NB4 (cell line): ENCODE data around the gene TANC1.
A peak's percentile ranks its signal among the peaks of the same experiment; 100 is the strongest.

Source experiments
- DNase-seq: peaks from one replicate; pipeline ENCODE4 v3.0.0; 2010; ENCODE audit warnings: low read depth
- H3K4me3 ChIP-seq: one replicate; pipeline ENCODE4 v1.5.1; 2011; ENCODE audit warnings: mild to moderate bottlenecking, low read depth, low read length, moderate library complexity
- CTCF ChIP-seq: IDR thresholded peaks from one replicate; pipeline ENCODE4 v1.5.1; 2012; ENCODE audit warnings: low read depth, low read length
- MYC ChIP-seq: IDR thresholded peaks from 2 replicates; pipeline ENCODE4 v1.6.1; 2011; ENCODE audit warnings: low read depth, low read length
- POLR2A ChIP-seq: IDR thresholded peaks from 2 replicates; pipeline ENCODE4 v1.6.1; 2011; ENCODE audit warnings: mild to moderate bottlenecking; ENCODE audit not compliant: insufficient read length; ENCODE audit errors: extremely low read depth
- TF ChIP-seq, protein P1 (sequence below): IDR thresholded peaks from 2 replicates; pipeline ENCODE4 v1.6.1; 2011; ENCODE audit warnings: low read depth, low read length

The TANC1 gene

DNA sequence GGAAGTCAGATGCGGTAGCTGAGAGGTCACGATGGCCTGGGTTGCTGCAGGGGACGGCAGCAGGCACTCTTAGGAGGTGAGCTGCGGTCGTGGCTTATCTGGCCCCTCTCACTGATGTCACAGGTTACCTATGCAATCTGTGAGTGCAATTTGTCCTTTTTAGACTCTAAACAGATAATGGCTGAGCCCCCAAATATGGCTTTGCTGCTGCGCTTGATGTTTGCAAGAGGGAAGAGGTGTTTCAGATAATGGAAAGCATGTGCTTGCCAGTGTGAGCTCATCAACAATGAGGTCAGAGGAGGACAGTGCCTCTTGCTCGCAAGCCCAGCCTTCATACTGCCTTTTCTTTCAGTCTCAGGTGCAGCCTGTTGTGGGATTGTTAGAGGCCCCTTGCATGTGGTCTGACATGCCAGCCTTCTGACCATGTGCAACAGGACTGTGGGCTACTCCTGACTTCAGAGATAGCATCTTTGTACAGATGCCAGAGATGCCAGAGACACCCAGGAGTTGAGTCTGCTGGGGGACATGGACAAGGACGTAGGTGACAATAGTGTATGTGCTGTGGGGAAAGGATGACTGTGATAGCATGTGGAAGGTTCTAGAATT, 151.3 kb downstream of the TANC1 start:
- no peak overlapping the region for H3K4me3 ChIP-seq
- TF ChIP-seq MYC: no peak
- TF ChIP-seq CTCF: no peak
- TF ChIP-seq POLR2A: no peak
- TF ChIP-seq, protein P1, sequence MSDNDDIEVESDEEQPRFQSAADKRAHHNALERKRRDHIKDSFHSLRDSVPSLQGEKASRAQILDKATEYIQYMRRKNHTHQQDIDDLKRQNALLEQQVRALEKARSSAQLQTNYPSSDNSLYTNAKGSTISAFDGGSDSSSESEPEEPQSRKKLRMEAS: no peak
- DNase-seq: no peak

GRCh38 chr2:159123786-159124185, 155.3 kb downstream of the TANC1 start:
- no peak for DNase-seq
- TF ChIP-seq, protein P1: no peak
- no peak for TF ChIP-seq CTCF
- TF ChIP-seq POLR2A: no peak
- TF ChIP-seq MYC: no peak
- H3K4me3 ChIP-seq: no peak overlapping the region

DNA sequence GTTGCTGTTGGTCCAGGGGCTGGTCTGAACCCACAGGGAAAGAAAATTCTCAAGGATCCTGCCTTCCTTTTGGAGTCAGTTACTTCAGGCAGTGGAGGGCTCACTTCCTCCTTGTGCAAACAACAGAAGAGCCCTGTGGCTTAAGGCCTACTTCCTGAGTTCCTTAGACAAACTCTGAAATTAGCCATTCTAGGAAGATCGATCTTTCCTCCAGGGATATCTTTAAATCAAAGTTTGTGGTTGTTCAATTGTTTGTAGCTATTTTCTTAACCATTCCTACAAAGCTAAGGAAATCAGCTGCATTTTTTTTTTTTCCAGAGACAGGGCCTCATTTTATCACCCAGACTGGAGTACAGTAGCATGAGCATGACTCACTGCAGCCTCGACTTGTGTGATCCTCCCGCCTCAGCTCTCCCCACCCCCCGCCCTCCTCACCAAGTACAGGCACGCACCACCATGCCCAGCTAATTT, 156.0 kb downstream of the TANC1 start:
- H3K4me3 ChIP-seq: no peak overlapping the region
- TF ChIP-seq, protein P1: no peak
- TF ChIP-seq POLR2A (no peak), CTCF (no peak), MYC (no peak)
- DNase-seq: peak; percentile 85

GRCh38 chr2:159124931-159125467, 156.6 kb downstream of the TANC1 start:
- TF ChIP-seq, protein P1: no peak
- no peak for TF ChIP-seq CTCF
- no peak for TF ChIP-seq POLR2A
- no peak for TF ChIP-seq MYC
- peak; percentile 24 for DNase-seq
- H3K4me3 ChIP-seq: no peak overlapping the region

DNA sequence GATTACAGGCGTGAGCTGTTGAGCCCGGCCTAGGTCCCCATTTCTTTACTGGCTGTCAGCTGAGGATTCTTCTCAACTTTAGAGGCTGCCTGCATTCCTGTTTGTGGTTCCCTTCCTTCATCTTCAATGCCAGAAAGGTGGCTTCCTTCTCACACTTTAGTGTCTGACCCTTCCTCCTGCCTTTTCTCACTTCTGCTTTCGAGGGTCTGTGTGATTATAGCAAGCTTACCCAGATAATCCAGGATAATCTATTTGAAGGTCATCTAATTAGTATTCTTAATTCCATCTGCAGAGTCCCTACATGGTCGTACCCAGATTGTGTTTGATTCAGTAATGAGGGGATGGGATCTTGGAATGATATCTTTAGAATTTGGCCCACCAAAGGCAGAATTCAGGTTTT, 157.4 kb downstream of the TANC1 start:
- no peak for TF ChIP-seq CTCF
- TF ChIP-seq POLR2A: no peak
- peak; percentile 18 for DNase-seq
- no peak overlapping the region for H3K4me3 ChIP-seq
